ENCODE measurements around the gene C11orf54. TPM values are rescaled to one million over a fixed set of nuclear protein-coding genes. Genes with fewer than 3 reads are reported as not detected.

Gene C11orf54
- total RNA-seq, 1 donor from 2014 or later, result 27.5 TPM

DNA sequence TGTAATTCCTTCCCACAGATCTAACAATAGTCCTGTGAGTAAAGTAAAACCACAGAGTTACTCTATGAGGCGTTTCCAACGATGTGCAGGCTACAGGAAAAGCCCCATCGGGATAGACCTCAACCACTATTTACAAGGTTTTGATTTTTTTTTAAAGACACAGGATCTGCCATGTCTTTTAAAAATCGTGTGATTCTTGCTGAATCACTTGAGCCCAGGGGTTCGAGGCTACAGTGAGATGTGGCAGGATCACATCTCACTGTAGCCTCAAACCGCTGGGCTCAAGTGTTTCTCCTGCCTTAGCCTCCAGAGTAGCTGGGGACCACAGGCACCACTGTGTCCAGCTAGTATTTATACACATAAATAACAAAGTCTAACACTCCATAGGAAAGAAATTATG is 8.0 kb upstream of the C11orf54 start:
- H3K9me3 Mint-ChIP-seq, result no peaks in the 10 kb centered on the region
- peaks cover 37% of the 10 kb centered on the region for H3K4me1 Mint-ChIP-seq
- no peaks in the 10 kb centered on the region for H3K27me3 Mint-ChIP-seq (ENCODE audit: low read depth)
- no peak for DNase-seq (ENCODE audit: low read depth, low spot score)
- H3K27ac Mint-ChIP-seq (ENCODE audit: unreplicated experiment), result no peak overlapping the region
- peak overlapping the region; percentile 57 for H3K4me3 Mint-ChIP-seq
- peaks cover 20% of the 10 kb centered on the region for H3K36me3 Mint-ChIP-seq (ENCODE audit: low read depth)
- TF ChIP-seq CTCF (conservative IDR thresholded peaks at IDR 0.05), result no peak

DNA sequence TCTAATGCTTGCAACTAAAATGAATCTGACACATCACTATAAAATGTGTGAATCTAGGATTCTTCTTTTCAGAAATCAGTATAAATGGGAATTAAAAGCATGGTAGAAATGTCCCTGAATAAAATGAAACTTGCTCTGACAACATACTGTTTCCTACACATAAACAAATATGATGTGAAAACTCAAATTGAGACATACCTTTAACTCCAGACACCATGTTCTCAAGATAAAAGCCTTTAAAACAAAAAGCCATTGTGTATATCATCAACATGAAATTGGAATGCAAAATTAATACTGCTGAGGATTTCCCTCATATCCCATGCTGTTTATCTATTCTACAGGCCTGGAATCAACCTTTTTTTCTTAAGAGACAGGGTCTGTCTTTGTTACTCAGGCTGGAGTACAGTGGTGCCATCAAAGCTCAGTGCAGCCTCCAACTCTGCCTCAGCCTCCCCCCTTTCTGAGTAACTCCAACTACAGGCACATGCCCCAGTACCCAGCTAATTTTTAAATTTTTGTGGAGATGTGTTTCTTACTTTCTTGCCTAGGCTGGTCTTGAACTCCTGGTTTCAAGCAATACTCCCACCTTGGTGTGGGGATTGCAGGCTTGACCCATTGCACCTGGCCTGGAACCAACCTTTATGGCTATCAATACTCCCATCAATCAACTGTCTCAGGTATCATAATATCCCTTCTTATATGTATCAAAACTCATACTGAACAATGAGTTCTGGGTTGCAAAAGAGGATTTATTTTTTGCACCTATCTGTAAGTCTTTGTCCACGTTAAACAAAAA is 6.8 kb upstream of the C11orf54 start:
- peaks cover 48% of the 10 kb centered on the region for H3K4me1 Mint-ChIP-seq
- H3K27ac Mint-ChIP-seq (ENCODE audit: unreplicated experiment), result no peak overlapping the region

DNA sequence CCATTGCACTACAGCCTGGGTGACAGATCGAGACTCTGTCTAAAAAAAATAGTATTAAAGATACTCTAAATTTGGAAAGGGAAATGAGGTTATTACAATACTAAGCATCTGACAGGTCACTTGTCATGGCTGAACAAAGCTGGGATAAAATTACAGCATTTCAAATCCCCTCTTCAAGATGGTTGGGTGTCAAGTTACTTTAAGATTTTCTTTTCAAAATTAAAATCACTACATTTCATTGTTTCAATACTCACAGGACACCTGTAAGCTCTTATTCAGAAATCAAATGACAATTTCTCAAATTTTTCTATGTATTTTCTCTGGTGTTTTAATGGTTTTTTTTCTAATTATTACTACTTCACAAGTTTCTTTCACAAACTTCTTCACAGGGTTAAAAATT is 5.8 kb upstream of the C11orf54 start:
- H3K4me3 Mint-ChIP-seq, result peak overlapping the region; percentile 23
- no peak for TF ChIP-seq CTCF (conservative IDR thresholded peaks at IDR 0.05)
- H3K9me3 Mint-ChIP-seq, result no peaks in the 10 kb centered on the region
- H3K27ac Mint-ChIP-seq (ENCODE audit: unreplicated experiment), result no peak overlapping the region
- DNase-seq (ENCODE audit: low read depth, low spot score), result no peak
- H3K36me3 Mint-ChIP-seq (ENCODE audit: low read depth), result peaks cover 31% of the 10 kb centered on the region
- no peaks in the 10 kb centered on the region for H3K27me3 Mint-ChIP-seq (ENCODE audit: low read depth)
- H3K4me1 Mint-ChIP-seq, result peaks cover 53% of the 10 kb centered on the region

More for the DNA sequence above, 6.8 kb upstream of the C11orf54 start:
- Mint-ChIP-seq H3K27me3 (ENCODE audit: low read depth) (no peaks in the 10 kb centered on the region), H3K4me3 (peak overlapping the region; percentile 19), H3K36me3 (ENCODE audit: low read depth) (peaks cover 26% of the 10 kb centered on the region), H3K9me3 (no peaks in the 10 kb centered on the region)
- TF ChIP-seq CTCF (conservative IDR thresholded peaks at IDR 0.05), result no peak
- DNase-seq (ENCODE audit: low read depth, low spot score), result no peak

DNA sequence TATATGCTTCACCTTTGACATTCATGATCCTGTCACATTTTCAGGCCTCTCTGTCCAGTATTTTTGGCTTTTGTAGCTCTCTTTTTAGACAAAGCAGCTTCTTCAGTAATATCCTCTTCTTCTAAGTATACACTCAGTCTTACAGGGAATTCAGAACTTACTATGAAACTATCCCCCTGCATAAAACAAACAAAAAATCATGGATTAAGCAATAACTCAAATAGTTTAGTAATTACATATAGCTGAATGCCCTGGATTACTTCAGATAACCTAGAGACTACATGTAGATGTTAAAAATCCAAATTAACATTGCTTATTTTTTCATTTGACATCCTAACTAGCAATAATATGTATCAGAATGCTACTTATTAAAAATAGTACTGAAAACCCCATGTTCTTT is 5.3 kb upstream of the C11orf54 start:
- no peak overlapping the region for H3K4me3 Mint-ChIP-seq
- no peak overlapping the region for H3K27ac Mint-ChIP-seq (ENCODE audit: unreplicated experiment)
- peaks cover under 1% of the 10 kb centered on the region for H3K27me3 Mint-ChIP-seq (ENCODE audit: low read depth)
- no peak for DNase-seq (ENCODE audit: low read depth, low spot score)
- H3K36me3 Mint-ChIP-seq (ENCODE audit: low read depth), result peaks cover 32% of the 10 kb centered on the region
- TF ChIP-seq CTCF (conservative IDR thresholded peaks at IDR 0.05), result no peak
- no peaks in the 10 kb centered on the region for H3K9me3 Mint-ChIP-seq
- peaks cover 54% of the 10 kb centered on the region for H3K4me1 Mint-ChIP-seq

DNA sequence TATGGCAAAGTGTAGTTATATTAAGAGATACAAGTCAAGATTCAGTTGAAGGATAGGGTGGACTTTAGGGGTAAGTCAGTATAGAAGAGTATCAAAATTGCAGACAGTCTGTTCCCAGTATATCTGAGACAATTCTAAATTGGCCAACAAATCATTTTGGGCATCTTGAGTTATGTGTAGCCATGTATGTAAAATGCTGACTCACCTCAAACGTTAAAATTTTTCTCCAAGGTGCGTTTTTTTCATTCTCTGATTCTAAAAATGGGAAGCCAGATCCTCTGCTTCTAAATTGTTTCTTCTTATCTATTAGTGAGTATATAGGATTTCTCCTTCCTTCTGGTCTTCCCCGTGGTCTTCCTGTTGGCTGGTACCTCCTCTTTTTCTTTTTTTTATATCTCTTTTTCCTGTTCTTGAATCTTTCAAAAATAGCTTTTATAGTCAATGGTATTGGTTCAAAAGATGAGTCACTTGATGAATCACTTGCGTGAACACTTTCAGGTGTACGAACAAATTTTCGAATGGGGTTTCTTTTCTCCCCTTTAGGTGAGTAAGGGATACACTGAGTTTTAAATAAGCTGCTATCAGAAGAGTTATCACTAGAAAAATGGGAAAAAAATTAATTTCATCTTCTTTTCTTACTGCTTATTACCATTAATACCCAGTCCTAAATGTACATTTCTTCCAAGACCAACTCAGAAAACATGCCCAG is 3.4 kb upstream of the C11orf54 start:
- Mint-ChIP-seq H3K36me3 (ENCODE audit: low read depth) (peaks cover 35% of the 10 kb centered on the region), H3K9me3 (no peaks in the 10 kb centered on the region), H3K27me3 (ENCODE audit: low read depth) (peaks cover 3% of the 10 kb centered on the region), H3K27ac (ENCODE audit: unreplicated experiment) (no peak overlapping the region), H3K4me3 (peak overlapping the region; percentile 99), H3K4me1 (peaks cover 68% of the 10 kb centered on the region)
- DNase-seq (ENCODE audit: low read depth, low spot score), result no peak
- TF ChIP-seq CTCF (conservative IDR thresholded peaks at IDR 0.05), result no peak

Measured in neural crest cell (in vitro differentiated cells).